Measurements from ENCODE around the gene RAP1GAP2.

The RAP1GAP2 gene

GRCh38 chr17:3003296-3004149 lies 207.3 kb downstream of the RAP1GAP2 start:
- Histone ChIP-seq H3K27ac (peak overlapping the region in 20 of 21 experiments; percentile 5 to 83 (median 68)), H3K4me3 (peak overlapping the region in 1 of 7 experiments; percentile 12)

GRCh38 chr17:3004150-3004801 lies 208.0 kb downstream of the RAP1GAP2 start:
- peak overlapping the region in 20 of 21 experiments; percentile 5 to 83 (median 68) for H3K27ac ChIP-seq
- peak overlapping the region in 4 of 7 experiments; percentile 11 to 19 (median 15) for H3K4me3 ChIP-seq

- peak overlapping the region in 1 of 7 experiments; percentile 11 for H3K4me3 ChIP-seq
- peak overlapping the region in 17 of 21 experiments; percentile 5 to 83 (median 70) for H3K27ac ChIP-seq
Observed at GRCh38 chr17:3004925-3005324, 208.7 kb downstream of the RAP1GAP2 start.

- no peak overlapping the region for H3K27ac ChIP-seq
Observed at GRCh38 chr17:3005696-3006095, 209.5 kb downstream of the RAP1GAP2 start.

GRCh38 chr17:3006801-3007200 lies 210.6 kb downstream of the RAP1GAP2 start:
- Histone ChIP-seq H3K4me3 (no peak overlapping the region), H3K27ac (no peak overlapping the region)

More at GRCh38 chr17:3005696-3006095, 209.5 kb downstream of the RAP1GAP2 start:
- H3K4me3 ChIP-seq, result no peak overlapping the region

- H3K27ac ChIP-seq, result no peak overlapping the region
- no peak overlapping the region for H3K4me3 ChIP-seq
Observed at GRCh38 chr17:3007651-3008121, 211.4 kb downstream of the RAP1GAP2 start.

- H3K27ac ChIP-seq, result no peak overlapping the region
- no peak overlapping the region for H3K4me3 ChIP-seq
Observed at GRCh38 chr17:3008336-3009288, 212.4 kb downstream of the RAP1GAP2 start.

GRCh38 chr17:3009411-3009920 lies 213.2 kb downstream of the RAP1GAP2 start:
- no peak overlapping the region for H3K4me3 ChIP-seq
- H3K27ac ChIP-seq, result no peak overlapping the region

GRCh38 chr17:3011891-3012290 lies 215.7 kb downstream of the RAP1GAP2 start:
- Histone ChIP-seq H3K4me3 (no peak overlapping the region), H3K27ac (no peak overlapping the region)

- H3K4me3 ChIP-seq, result no peak overlapping the region
- no peak overlapping the region for H3K27ac ChIP-seq
Observed at GRCh38 chr17:3012926-3013581, 216.8 kb downstream of the RAP1GAP2 start.

GRCh38 chr17:3015890-3016289 lies 219.7 kb downstream of the RAP1GAP2 start:
- no peak overlapping the region for H3K4me3 ChIP-seq
- no peak overlapping the region for H3K27ac ChIP-seq

GRCh38 chr17:3017936-3018335 lies 221.7 kb downstream of the RAP1GAP2 start:
- Histone ChIP-seq H3K4me3 (no peak overlapping the region), H3K27ac (no peak overlapping the region)

- no peak overlapping the region for H3K4me3 ChIP-seq
- H3K27ac ChIP-seq, result no peak overlapping the region
Observed at GRCh38 chr17:3019761-3020160, 223.5 kb downstream of the RAP1GAP2 start.

- H3K27ac ChIP-seq, result no peak overlapping the region
- H3K4me3 ChIP-seq, result no peak overlapping the region
Observed at GRCh38 chr17:3020381-3020780, 224.1 kb downstream of the RAP1GAP2 start.

GRCh38 chr17:3022197-3022596 lies 226.0 kb downstream of the RAP1GAP2 start:
- H3K4me3 ChIP-seq, result no peak overlapping the region
- H3K27ac ChIP-seq, result no peak overlapping the region

GRCh38 chr17:3024346-3024745 lies 228.1 kb downstream of the RAP1GAP2 start:
- Histone ChIP-seq H3K4me3 (no peak overlapping the region), H3K27ac (no peak overlapping the region)

GRCh38 chr17:3025421-3026124 lies 229.3 kb downstream of the RAP1GAP2 start:
- no peak overlapping the region for H3K27ac ChIP-seq
- H3K4me3 ChIP-seq, result no peak overlapping the region

- Histone ChIP-seq H3K27ac (no peak overlapping the region), H3K4me3 (no peak overlapping the region)
Observed at GRCh38 chr17:3026125-3026855, 230.1 kb downstream of the RAP1GAP2 start.

Data from skin epidermis (tissue), 12 donors.